Adrenal gland (tissue), 5 donors: ENCODE data around the gene MPL.

Experiments used
- CTCF ChIP-seq, 6 experiments: fragments of 450-650 bp in 4 of 6; fragments of 200-600 bp in 2 of 6; sonication (generic) in 1 of 6; IDR thresholded peaks; 1 replicate in 5 of 6; 2 replicates in 1 of 6; pipeline versions ENCODE4 v1.5.1 to v1.8.0; 2016 to 2021; ENCODE audit warnings: antibody characterized with exemption in 6 of 6, mild to moderate bottlenecking in 2 of 6, moderate library complexity in 1 of 6
- POLR2A ChIP-seq, 2 donors: fragments of 450-650 bp; IDR thresholded peaks; one replicate each; pipeline ENCODE4 v1.6.1; 2017; ENCODE audit warnings: antibody characterized with exemption in 2 of 2, mild to moderate bottlenecking in 2 of 2, moderate library complexity in 1 of 2
- donor health status: DM: no; HTN: no; CAD: no.

- no peak for TF ChIP-seq CTCF (IDR thresholded peaks at IDR 0.05)
- TF ChIP-seq POLR2A (IDR thresholded peaks at IDR 0.05): no peak
Measured at GRCh38 chr1:43402089-43402865, 64.7 kb downstream of the MPL start.
